ENCODE data around the gene SYT13.

SYT13 gene

GRCh38 chr11:45313171-45313865, 27.2 kb upstream of the SYT13 start:
- no peak for TF ChIP-seq CTCF (conservative IDR thresholded peaks at IDR 0.05; ENCODE audit: control insufficient read depth, insufficient read depth, low read depth, low read length)
- no peak for DNase-seq (ENCODE audit: low read depth)
- no peak overlapping the region for H3K4me3 ChIP-seq (ENCODE audit: control insufficient read depth, low read depth, low read length)

GRCh38 chr11:45305874-45306623, 19.9 kb upstream of the SYT13 start:
- DNase-seq (ENCODE audit: low read depth): no peak
- no peak for TF ChIP-seq CTCF (conservative IDR thresholded peaks at IDR 0.05; ENCODE audit: control insufficient read depth, insufficient read depth, low read depth, low read length)

GRCh38 chr11:45304992-45305335, 18.8 kb upstream of the SYT13 start:
- H3K4me3 ChIP-seq (ENCODE audit: control insufficient read depth, low read depth, low read length): no peak overlapping the region
- no peak for TF ChIP-seq CTCF (conservative IDR thresholded peaks at IDR 0.05; ENCODE audit: control insufficient read depth, insufficient read depth, low read depth, low read length)
- no peak for DNase-seq (ENCODE audit: low read depth)

More at GRCh38 chr11:45305874-45306623, 19.9 kb upstream of the SYT13 start:
- no peak overlapping the region for H3K4me3 ChIP-seq (ENCODE audit: control insufficient read depth, low read depth, low read length)

- no peak for TF ChIP-seq CTCF (conservative IDR thresholded peaks at IDR 0.05; ENCODE audit: control insufficient read depth, insufficient read depth, low read depth, low read length)
- DNase-seq (ENCODE audit: low read depth): no peak
- H3K4me3 ChIP-seq (ENCODE audit: control insufficient read depth, low read depth, low read length): no peak overlapping the region
Measured at GRCh38 chr11:45304111-45304991, 18.2 kb upstream of the SYT13 start.

GRCh38 chr11:45303316-45303715, 17.2 kb upstream of the SYT13 start:
- no peak overlapping the region for H3K4me3 ChIP-seq (ENCODE audit: control insufficient read depth, low read depth, low read length)
- DNase-seq (ENCODE audit: low read depth): no peak
- TF ChIP-seq CTCF (conservative IDR thresholded peaks at IDR 0.05; ENCODE audit: control insufficient read depth, insufficient read depth, low read depth, low read length): no peak

- no peak overlapping the region for H3K4me3 ChIP-seq (ENCODE audit: control insufficient read depth, low read depth, low read length)
- no peak for TF ChIP-seq CTCF (conservative IDR thresholded peaks at IDR 0.05; ENCODE audit: control insufficient read depth, insufficient read depth, low read depth, low read length)
- no peak for DNase-seq (ENCODE audit: low read depth)
Measured at GRCh38 chr11:45301537-45302246, 15.6 kb upstream of the SYT13 start.

Measured in fibroblast of mammary gland (primary cell).